Left hindlimb (tissue), 1 donor: ENCODE results near the gene PUSL1.

Source experiments
- DNase-seq: peaks from one replicate; pipeline ENCODE4 v3.0.0-alpha.2; 2018

Gene PUSL1

DNA sequence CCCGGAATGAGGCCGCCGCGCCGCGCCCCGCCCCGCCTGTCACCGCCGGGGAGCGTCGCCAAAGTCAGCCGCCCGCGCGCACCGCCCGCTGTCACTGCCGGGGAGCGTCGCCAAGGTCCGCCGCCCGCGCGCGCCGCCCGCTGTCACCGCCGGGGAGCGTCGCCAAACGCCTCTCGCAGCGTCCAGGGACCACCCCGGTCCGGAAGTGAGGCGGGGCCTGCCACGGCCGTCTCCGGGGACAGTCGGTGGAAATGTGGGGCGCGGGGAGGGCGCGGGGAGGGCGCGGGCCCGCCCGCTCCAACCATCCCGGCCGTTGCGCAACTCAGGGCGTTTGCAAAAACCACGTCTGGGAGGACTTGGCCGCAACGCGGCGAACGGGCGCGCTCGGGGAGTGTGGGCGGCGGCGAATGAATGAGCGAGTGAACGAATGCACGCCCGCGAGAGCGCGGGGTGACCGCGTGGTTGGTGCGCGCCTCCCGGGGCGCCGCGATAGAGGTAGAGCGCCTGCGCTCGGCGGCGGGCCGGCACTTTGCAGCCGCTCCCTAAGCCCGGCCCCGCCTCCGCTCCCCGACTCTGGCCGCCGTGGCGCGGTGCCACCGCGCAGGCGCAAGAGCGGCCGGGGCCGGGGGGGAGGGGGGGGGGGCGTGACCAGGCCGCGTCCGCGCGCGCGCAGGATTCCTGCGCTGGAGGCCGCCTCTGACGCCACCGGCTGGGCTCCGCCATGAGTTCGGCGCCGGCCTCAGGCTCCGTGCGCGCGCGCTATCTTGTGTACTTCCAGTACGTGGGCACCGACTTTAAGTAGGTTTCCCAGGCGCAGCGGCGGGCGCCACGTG is at the start of gene PUSL1, which contains the start of gene ACAP3:
PUSL1 (plus strand) TSS at position 675 of the 833 bp plus-strand sequence; CDS start at position 722, 47 bp downstream.
ACAP3 (minus strand) TSS at position 8 of the 833 bp plus-strand sequence. CDS start 115 bp downstream, outside the sequence.
- peak; percentile 94 for DNase-seq

DNA sequence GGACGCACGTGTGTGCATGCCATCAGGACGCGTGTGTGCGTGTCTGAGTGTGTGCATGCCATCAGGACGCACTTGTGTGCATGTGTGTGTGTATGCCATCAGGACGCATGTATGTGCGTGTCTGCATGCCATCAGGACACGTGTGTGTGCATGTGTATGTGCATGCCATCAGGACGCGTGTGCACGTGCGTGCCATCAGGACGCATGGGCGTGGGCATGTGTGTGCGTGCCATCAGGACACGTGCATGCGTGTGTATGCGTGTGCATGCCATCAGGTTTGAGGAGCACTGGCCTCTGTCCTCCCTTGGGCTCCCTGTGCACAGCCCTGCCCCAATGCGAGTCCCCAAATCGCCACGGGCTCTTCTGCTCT is 49.3 kb upstream of the PUSL1 start:
- DNase-seq, result no peak

GRCh38 chr1:1259540-1259939 is 48.9 kb upstream of the PUSL1 start:
- DNase-seq, result no peak

- DNase-seq, result no peak
These were observed 48.3 kb upstream of the PUSL1 start for GRCh38 chr1:1259951-1260600.

- DNase-seq, result no peak
These were observed 47.4 kb upstream of the PUSL1 start for GRCh38 chr1:1260843-1261560.

GRCh38 chr1:1262071-1262470 is 46.3 kb upstream of the PUSL1 start:
- DNase-seq, result no peak

DNA sequence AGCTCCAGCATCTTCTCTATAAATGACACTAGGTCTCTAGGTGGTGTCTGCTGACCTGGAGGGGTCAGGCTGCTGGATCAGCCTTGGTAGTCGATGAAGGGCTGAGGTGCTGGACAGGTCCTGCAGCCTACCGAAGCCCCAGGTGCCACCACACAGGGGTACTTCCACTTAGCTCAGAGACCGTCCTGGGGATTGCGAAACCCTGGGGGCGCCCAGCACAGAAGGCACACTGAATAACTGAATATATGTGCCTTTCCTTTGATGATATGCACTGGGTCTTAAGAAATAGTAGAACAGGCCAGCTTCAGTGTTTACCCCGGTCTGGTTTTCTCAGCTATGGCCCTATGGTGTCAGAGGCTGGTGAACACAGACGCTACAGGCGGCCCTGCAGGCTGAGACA is 45.6 kb upstream of the PUSL1 start:
- no peak for DNase-seq

DNA sequence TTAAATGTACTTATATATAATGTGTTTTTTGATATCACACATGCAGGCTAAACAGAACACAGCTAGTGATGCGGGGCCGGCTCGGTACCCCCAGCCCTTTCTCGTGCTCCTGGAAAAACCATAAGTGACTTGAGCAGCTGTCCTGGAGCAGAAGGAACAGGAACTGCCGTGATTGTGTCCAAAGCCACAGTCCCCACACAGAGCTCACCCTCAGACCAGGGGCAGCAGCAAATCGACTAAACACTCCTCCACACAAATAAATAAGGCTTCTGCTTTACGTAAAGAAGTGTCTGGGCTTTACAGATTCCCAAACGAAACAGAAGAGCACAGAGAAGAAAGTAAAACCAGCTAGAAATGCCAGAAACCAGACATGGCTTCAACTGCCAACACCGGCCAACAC is 44.4 kb upstream of the PUSL1 start:
- no peak for DNase-seq

DNA sequence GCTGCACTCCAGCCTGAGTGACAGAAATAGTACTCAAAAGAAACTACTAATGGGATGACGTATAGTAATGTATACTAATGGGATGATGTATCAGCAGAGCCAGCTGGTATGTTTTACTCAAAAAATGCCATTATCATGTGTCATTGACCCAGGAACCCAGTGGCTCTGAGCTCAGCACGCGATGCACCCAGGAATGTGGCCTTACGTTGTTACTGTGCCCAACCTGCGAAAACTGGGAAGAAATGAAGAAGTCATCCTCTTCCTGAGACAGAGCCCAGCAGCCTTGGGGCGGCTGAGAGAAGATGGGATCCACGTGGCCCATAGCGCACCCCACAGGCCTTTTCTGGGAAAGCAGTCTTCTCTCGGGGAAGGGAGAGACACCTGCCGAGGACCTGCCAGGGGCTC is 43.5 kb upstream of the PUSL1 start:
- no peak for DNase-seq

DNA sequence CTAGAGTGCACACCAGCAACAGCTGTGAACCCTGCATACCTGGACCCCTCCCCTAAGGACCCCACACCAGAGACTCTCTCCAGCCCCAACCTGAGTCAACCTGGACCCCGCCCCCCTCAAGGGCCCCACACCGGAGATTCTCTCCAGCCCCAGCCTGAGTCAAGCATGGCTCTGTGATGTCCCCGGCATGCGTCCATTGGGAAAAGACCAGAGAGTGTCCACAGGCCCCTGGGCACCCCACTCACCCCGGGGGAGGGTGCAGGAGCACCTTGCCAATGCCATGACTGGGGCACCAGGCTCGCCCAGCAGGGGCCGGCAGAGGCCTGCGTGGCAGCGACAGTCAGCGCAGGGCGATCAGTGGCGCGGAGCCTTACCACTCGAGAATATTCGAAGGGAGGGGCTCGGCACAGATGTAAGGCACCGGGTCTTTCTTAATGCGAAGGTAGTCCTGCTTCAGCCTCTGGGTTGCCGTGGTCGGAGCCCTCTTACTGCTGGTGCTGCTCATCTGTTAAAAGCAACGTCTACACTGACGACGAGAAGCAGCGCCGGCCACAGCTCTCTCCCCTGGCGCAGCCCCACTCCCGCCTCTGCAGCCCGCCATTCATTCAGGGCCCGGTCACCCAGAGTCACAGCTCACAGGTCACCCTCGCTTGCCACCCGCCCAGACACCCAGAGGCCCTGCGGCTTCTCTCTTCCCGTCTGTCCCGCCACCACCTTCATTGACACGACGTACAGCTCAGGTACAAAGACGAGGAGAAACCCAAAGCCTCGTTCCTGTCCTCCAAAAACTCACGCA is 40.7 kb upstream of the PUSL1 start:
- DNase-seq, result no peak

DNA sequence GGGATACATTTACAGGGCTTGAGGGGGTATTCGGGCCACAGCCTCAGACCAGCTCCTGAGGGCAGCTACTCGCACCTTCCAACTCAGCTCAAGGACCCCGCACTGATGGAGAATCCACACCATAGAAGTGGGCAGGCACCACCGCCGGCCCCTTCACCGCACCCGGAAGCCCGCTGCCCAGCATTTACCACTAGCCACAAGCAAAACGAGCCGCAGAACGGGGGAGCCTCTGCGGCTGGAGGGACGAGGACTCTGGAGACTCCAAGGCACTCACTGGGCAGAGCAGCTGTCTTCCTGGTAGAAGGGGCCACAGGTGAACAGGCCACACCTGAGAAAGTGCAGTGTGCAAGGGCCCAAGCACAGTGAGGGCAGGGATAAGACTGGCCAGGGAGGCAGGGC is 40.1 kb upstream of the PUSL1 start:
- no peak for DNase-seq

DNA sequence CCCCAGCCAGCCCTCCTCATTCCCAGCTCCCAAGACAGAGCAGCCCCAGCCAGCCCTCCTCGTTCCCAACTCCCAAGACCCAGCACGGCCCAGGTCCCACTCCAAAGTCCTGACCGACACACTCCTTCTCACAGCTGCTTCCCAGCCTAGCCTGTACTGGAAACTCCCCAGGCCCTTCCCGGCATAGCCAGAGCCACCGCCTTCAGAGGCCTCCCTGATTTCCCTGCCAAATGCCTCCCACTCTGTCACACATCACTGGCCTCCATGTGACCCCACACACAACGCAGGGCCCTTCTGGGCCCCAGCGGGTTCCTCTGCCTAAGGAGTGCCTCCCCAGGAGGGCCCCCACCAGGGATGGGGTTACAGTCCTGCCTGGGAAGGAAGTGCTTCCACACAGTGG is 37.6 kb upstream of the PUSL1 start:
- DNase-seq, result no peak

- DNase-seq, result no peak
These were observed 35.8 kb upstream of the PUSL1 start for GRCh38 chr1:1272341-1273208.

GRCh38 chr1:1273209-1273511 is 35.2 kb upstream of the PUSL1 start:
- no peak for DNase-seq

GRCh38 chr1:1273512-1274298 is 34.7 kb upstream of the PUSL1 start, which contains the start of gene UBE2J2:
TSS of gene UBE2J2 (minus strand) at chr1:1273854. CDS start at chr1:1267992, 5,862 bp downstream.
- peak; percentile 95 for DNase-seq

DNA sequence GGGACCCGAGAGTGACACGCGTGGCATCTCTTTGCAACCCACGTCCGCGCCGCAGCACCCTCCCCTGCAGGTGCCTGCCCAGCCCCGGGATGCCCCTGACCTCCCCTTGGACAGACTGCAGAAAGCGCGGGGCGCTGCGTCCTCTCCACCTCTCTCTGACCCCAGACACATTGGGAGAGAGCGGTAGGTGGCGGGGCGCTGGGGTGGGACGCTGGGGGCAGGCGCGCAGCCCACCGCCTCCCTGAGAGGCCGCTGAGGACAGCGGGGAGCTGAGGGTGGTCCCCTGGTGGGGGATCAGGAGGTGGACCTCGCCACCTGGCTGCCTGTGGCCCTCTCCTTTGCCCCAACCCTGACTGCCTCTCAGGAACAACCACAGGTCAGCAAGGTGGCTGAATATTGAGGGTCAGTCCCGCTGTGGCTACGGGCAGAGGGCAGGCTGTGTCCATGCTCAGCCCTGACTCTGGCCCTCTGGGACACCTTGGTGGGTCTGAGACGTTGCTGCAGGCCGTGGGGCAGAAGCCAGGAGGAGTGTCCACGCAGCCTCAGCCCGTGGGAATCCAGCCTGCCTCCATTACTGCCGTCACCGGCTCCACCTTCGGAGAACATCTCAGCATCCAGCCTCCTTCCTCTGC is 34.0 kb upstream of the PUSL1 start:
- DNase-seq, result no peak

GRCh38 chr1:1274931-1275431 is 33.4 kb upstream of the PUSL1 start:
- DNase-seq, result no peak

DNA sequence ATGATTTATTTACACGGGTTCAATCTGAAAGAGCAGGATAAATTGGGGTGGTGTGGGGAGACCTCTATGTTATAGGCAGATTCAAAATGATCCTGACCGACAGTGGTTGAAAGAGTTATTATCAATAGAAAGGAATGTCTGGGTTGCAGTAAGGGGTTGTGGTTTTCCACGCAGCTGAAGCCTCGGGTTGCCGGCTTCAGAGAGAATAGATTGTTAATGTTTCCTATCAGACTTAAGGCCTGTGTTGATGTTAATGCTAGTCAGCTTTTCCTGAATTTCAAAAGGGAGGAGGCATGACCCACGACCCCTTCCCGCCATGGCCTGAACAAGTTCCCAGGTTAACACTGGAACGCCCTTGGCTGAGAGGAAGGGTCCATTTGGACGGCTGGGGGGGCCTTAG is 32.6 kb upstream of the PUSL1 start:
- no peak for DNase-seq

DNA sequence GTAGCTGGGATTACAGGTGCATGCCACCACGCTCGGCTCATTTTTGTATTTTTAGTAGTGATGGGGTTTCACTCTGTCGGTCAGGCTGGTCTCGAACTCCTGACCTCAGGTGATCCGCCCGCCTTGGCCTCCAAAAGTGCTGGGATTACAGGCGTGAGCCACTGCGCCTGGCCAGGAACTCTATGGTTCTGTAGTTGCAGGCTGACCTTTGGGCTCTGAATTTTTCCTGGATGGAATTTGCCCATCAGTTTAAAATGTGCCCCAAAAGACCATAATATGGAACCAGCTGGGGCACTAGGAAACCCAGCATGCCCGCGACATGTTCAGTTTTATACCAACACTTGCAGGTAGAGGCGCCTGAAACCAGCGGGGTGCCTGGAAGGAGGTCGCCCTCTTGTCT is 29.8 kb upstream of the PUSL1 start:
- no peak for DNase-seq

GRCh38 chr1:1279028-1279427 is 29.4 kb upstream of the PUSL1 start:
- DNase-seq, result no peak
